ENCODE measurements around the gene BRSK1.

BRSK1 gene

GRCh38 chr19:55275851-55276719, 7.7 kb upstream of the BRSK1 start:
- no peak for DNase-seq

- no peak for DNase-seq
Measured at GRCh38 chr19:55276720-55277430, 6.9 kb upstream of the BRSK1 start.

GRCh38 chr19:55277494-55277893, 6.3 kb upstream of the BRSK1 start:
- DNase-seq = no peak

GRCh38 chr19:55278391-55279135, 5.2 kb upstream of the BRSK1 start:
- DNase-seq = no peak

- DNase-seq = no peak
Measured at GRCh38 chr19:55279340-55279739, 4.5 kb upstream of the BRSK1 start.

- DNase-seq = peak; percentile 96
Measured at GRCh38 chr19:55279770-55280643, 3.8 kb upstream of the BRSK1 start, which contains the start of gene HSPBP1. Gene HSPBP1, minus strand, starts transcription at chr19:55280110. Its CDS starts 502 bp downstream, at chr19:55279608.

- DNase-seq = no peak
Measured at GRCh38 chr19:55284405-55285058, 735 bp downstream of the BRSK1 start.

GRCh38 chr19:55285229-55285890, 1.6 kb downstream of the BRSK1 start:
- DNase-seq = no peak

GRCh38 chr19:55287361-55288079, 3.7 kb downstream of the BRSK1 start:
- DNase-seq = no peak

- DNase-seq = no peak
Measured at GRCh38 chr19:55289117-55289796, 5.5 kb downstream of the BRSK1 start.

- DNase-seq = no peak
Measured at GRCh38 chr19:55297267-55297666, 13.5 kb downstream of the BRSK1 start.

GRCh38 chr19:55299991-55300390, 16.2 kb downstream of the BRSK1 start:
- no peak for DNase-seq

GRCh38 chr19:55300886-55301458, 17.2 kb downstream of the BRSK1 start:
- DNase-seq = no peak

GRCh38 chr19:55301459-55302317, 17.9 kb downstream of the BRSK1 start:
- peak; percentile 49 for DNase-seq

- DNase-seq = no peak
Measured at GRCh38 chr19:55302318-55302703, 18.5 kb downstream of the BRSK1 start.

GRCh38 chr19:55303477-55303876, 19.7 kb downstream of the BRSK1 start:
- no peak for DNase-seq

- DNase-seq = peak; percentile 2
Measured at GRCh38 chr19:55304279-55304978, 20.6 kb downstream of the BRSK1 start.

GRCh38 chr19:55304980-55305379, 21.2 kb downstream of the BRSK1 start:
- DNase-seq = no peak
